Measurements from ENCODE around the gene MYO15B.

The MYO15B gene

DNA sequence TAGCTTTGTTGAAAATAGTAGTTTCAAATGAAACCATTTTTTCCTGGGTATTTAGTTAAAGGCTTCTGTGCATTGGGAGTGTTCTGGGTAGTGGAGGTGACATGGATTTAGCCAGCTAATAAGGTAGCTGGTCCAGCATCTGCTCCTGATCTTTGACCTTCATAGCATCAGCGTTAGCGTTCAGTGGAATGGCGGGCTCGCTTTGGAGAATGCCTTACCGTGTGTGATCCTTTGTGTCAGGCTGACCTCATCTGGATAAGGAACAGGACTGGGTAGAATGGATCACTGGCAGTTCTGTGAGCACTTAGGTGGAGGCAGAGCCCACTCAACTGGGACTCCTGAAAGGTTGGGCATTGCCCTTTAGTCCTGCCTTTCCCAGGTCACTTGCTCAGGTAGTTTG, 83.3 kb downstream of the MYO15B start:
- H3K4me1 ChIP-seq (ENCODE audit: control extremely low read depth in 1 of 4, control insufficient read depth in 4 of 4, insufficient read depth in 4 of 4, low read length in 3 of 4), result peaks cover 15 to 23% (median 18%) of the 10 kb centered on the region in 4 experiments
- H3K36me3 ChIP-seq (ENCODE audit: control insufficient read depth in 4 of 4, insufficient read depth in 4 of 4, low read length in 3 of 4), result peaks cover 24 to 53% (median 43%) of the 10 kb centered on the region in 4 experiments
- POLR2A ChIA-PET, result no interaction called here
- 100% methylated on average over 3 of the region's 5 CpGs for WGBS (ENCODE audit: insufficient coverage)
- H3K4me3 ChIP-seq (ENCODE audit: control insufficient read depth in 1 of 7, extremely low read depth in 1 of 7, insufficient read depth in 4 of 7, low read depth in 2 of 7, low read length in 6 of 7), result no peak overlapping the region
- DNase-seq, result no peak
- no peaks in the 10 kb centered on the region for H3K9me3 ChIP-seq (ENCODE audit: control extremely low read depth in 1 of 5, control insufficient read depth in 4 of 5, insufficient read depth in 2 of 5, low read depth in 1 of 5, low read length in 4 of 5)
- H3K27me3 ChIP-seq (replicated peaks in 2 of 5; ENCODE audit: control insufficient read depth in 4 of 5, insufficient read depth in 5 of 5, low read length in 4 of 5), result no peaks in the 10 kb centered on the region
- no peak overlapping the region for H3K27ac ChIP-seq (ENCODE audit: insufficient read depth in 1 of 2, low read depth in 1 of 2, low read length in 2 of 2, poor library complexity in 1 of 2, severe bottlenecking in 2 of 2)
- CTCF ChIA-PET, result interaction anchor here (0.6 to 16.4 kb wide), 16 partner anchors 9 to 152 kb away, joined by 3 to 257 read pairs (median 4); no protein-coding TSS in a partner anchor

DNA sequence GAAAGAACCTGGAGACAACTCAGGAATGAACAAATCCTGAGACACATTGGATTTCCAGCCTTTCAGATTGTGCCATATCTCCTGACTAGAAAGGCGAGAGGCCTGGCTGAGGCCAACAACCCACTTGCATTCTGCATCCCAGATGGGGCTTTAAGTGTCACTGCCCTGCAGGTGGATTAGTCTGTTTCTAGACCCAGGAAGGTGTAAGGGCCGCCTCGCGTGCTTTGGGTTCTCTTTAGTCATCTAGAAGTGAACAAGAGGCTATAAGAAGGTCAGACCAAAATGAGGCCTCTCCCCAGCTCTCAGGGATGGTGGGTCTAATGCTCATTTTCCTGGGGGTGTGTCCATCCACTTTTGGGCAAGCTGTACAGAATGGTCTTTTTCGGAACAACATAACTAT, 84.4 kb downstream of the MYO15B start:
- H3K27ac ChIP-seq (ENCODE audit: insufficient read depth in 1 of 2, low read depth in 1 of 2, low read length in 2 of 2, poor library complexity in 1 of 2, severe bottlenecking in 2 of 2), result no peak overlapping the region
- H3K36me3 ChIP-seq (ENCODE audit: control insufficient read depth in 4 of 4, insufficient read depth in 4 of 4, low read length in 3 of 4), result peaks cover 26 to 56% (median 44%) of the 10 kb centered on the region in 4 experiments
- 100% methylated on average over 4 of the region's 5 CpGs for WGBS (ENCODE audit: insufficient coverage)
- ChIA-PET CTCF (interaction anchor here (0.6 to 16.4 kb wide), 13 partner anchors 9 to 166 kb away, joined by 3 to 257 read pairs (median 5); partner anchors contain the start of gene SMIM5), POLR2A (no interaction called here)
- H3K9me3 ChIP-seq (ENCODE audit: control extremely low read depth in 1 of 5, control insufficient read depth in 4 of 5, insufficient read depth in 2 of 5, low read depth in 1 of 5, low read length in 4 of 5), result no peaks in the 10 kb centered on the region
- no peaks in the 10 kb centered on the region for H3K27me3 ChIP-seq (replicated peaks in 2 of 5; ENCODE audit: control insufficient read depth in 4 of 5, insufficient read depth in 5 of 5, low read length in 4 of 5)
- no peak overlapping the region for H3K4me3 ChIP-seq (ENCODE audit: control insufficient read depth in 1 of 7, extremely low read depth in 1 of 7, insufficient read depth in 4 of 7, low read depth in 2 of 7, low read length in 6 of 7)
- peaks cover 6 to 15% (median 10%) of the 10 kb centered on the region in 4 experiments for H3K4me1 ChIP-seq (ENCODE audit: control extremely low read depth in 1 of 4, control insufficient read depth in 4 of 4, insufficient read depth in 4 of 4, low read length in 3 of 4)
- no peak for DNase-seq

DNA sequence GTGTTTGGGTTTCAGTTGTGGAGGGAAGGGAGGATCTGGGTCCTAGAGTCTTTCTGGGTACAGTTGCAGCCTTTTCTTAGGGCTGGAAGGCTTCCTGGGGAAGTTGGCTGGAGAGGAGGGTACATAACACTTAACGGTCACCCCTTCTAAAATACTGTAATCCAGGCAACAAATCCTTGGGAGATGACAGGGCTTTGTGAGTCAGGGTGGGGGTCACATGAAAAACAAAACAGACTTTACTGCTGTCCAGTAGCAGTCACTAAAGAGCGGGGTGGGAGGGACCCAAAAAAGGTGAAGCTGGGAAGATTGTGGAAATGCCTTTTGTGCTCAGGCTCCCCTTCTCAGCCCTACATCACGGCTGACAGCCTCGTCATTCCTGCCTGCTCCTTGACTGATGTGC, 85.9 kb downstream of the MYO15B start:
- ChIA-PET POLR2A (interaction anchor here (0.6 to 1.0 kb wide), 2 partner anchors 75 to 107 kb away, joined by 3 to 4 read pairs; no protein-coding TSS in a partner anchor), CTCF (interaction anchor here (1.2 to 16.4 kb wide), 14 partner anchors 10 to 80 kb away, joined by 3 to 257 read pairs (median 4); partner anchors contain the start of gene SMIM5)
- Histone ChIP-seq H3K9me3 (ENCODE audit: control extremely low read depth in 1 of 5, control insufficient read depth in 4 of 5, insufficient read depth in 2 of 5, low read depth in 1 of 5, low read length in 4 of 5) (no peaks in the 10 kb centered on the region), H3K27me3 (replicated peaks in 2 of 5; ENCODE audit: control insufficient read depth in 4 of 5, insufficient read depth in 5 of 5, low read length in 4 of 5) (no peaks in the 10 kb centered on the region), H3K27ac (ENCODE audit: insufficient read depth in 1 of 2, low read depth in 1 of 2, low read length in 2 of 2, poor library complexity in 1 of 2, severe bottlenecking in 2 of 2) (no peak overlapping the region), H3K4me3 (ENCODE audit: control insufficient read depth in 1 of 7, extremely low read depth in 1 of 7, insufficient read depth in 4 of 7, low read depth in 2 of 7, low read length in 6 of 7) (no peak overlapping the region), H3K4me1 (ENCODE audit: control extremely low read depth in 1 of 4, control insufficient read depth in 4 of 4, insufficient read depth in 4 of 4, low read length in 3 of 4) (peaks cover 0 to 4% (median under 1%) of the 10 kb centered on the region in 4 experiments), H3K36me3 (ENCODE audit: control insufficient read depth in 4 of 4, insufficient read depth in 4 of 4, low read length in 3 of 4) (peaks cover 28 to 59% (median 51%) of the 10 kb centered on the region in 4 experiments)
- 100% methylated on average over 1 of the region's 4 CpGs for WGBS (ENCODE audit: insufficient coverage)
- DNase-seq, result no peak

All from common myeloid progenitor, CD34-positive (primary cell).